VCaP (cell line): ENCODE data around the gene DNAI7.
A peak's percentile ranks its signal among the peaks of the same experiment; 100 is the strongest.

ENCODE experiments used
- H3K27ac ChIP-seq: fragments of 450-650 bp; 2 replicates; pipeline ENCODE4 v1.5.1; 2017
- CTCF ChIP-seq: fragments of 450-650 bp; conservative IDR thresholded peaks from 2 replicates; pipeline ENCODE4 v1.5.1; 2017; ENCODE audit warnings: mild to moderate bottlenecking, moderate library complexity

The DNAI7 gene

GRCh38 chr12:25121916-25122315, 73.0 kb downstream of the DNAI7 start:
- TF ChIP-seq CTCF, result no peak

DNA sequence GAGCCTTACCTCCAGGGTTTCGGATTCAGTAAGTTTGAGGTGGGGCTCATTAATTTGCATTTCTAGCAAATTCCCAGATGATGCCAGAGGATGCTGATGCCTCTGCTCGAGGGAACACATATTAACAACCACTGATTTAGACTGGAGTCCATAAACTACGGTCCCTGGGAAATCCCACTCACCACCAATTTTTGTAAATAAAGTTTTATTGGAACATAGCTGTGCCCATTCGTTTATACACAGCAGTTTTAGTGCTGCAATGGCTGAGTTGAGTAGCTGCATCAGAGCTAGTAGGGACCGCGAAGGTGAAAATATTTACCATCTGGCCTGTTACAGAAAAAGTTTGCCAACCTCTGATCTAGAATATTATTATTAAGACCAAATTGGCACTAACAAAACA, 73.8 kb downstream of the DNAI7 start:
- TF ChIP-seq CTCF, result no peak
- H3K27ac ChIP-seq, result no peak overlapping the region

More at GRCh38 chr12:25121916-25122315, 73.0 kb downstream of the DNAI7 start:
- H3K27ac ChIP-seq, result no peak overlapping the region

- TF ChIP-seq CTCF, result peak; percentile 26; the same call in 1 of the 2 replicates
Measured at GRCh38 chr12:25119020-25119419, 75.9 kb downstream of the DNAI7 start.

GRCh38 chr12:25115677-25116076, 79.3 kb downstream of the DNAI7 start:
- no peak overlapping the region for H3K27ac ChIP-seq
- TF ChIP-seq CTCF, result no peak

More at GRCh38 chr12:25119020-25119419, 75.9 kb downstream of the DNAI7 start:
- H3K27ac ChIP-seq, result no peak overlapping the region

DNA sequence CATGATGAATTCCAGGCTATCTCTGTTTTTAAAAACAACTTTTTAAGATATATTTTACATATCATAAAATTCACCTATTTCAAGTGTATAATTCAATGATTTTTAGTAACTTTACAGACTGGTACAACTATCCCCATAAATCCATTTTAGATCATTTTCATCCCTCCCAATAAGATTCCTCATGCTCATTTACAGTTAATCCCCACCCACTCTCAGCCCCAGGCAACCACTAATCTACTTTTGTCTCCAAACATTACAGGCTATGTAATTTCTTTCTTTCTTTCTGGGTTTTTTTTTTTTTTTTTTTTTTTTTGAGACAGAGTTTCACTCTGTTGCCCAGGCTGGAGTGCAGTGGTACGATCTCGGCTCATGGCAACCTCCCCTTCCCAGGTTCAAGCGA, 81.3 kb downstream of the DNAI7 start:
- TF ChIP-seq CTCF, result no peak
- no peak overlapping the region for H3K27ac ChIP-seq

GRCh38 chr12:25110260-25110659, 84.7 kb downstream of the DNAI7 start:
- TF ChIP-seq CTCF, result no peak
- H3K27ac ChIP-seq, result no peak overlapping the region

- TF ChIP-seq CTCF, result no peak
- H3K27ac ChIP-seq, result no peak overlapping the region
Measured at GRCh38 chr12:25107920-25108319, 87.0 kb downstream of the DNAI7 start.

GRCh38 chr12:25106818-25107217, 88.1 kb downstream of the DNAI7 start:
- H3K27ac ChIP-seq, result no peak overlapping the region
- no peak for TF ChIP-seq CTCF
